IMR-90 (cell line): ENCODE data around the gene AMZ1. TPM values are rescaled to one million over a fixed set of nuclear protein-coding genes. Genes with fewer than 3 reads are reported as not detected.

ENCODE experiments used
- ATAC-seq: fragments of 200-7000 bp; cut with Tn5 transposase; 2 replicates; pipeline ENCODE4 v1.9.1; 2020; ENCODE audit warnings: low read depth, mild to moderate bottlenecking, moderate library complexity
- BruUV-seq: library from RNA; stranded (reverse); fragments of 400-500 nt; replicated peaks from 2 replicates; lab custom pipeline; 2021; lab: Mats Ljungman, UMichigan
- CTCF ChIA-PET: fragments of 300-600 bp; formaldehyde crosslinking; extraction: SDS; loops from one replicate; lab custom pipeline; 2021; ENCODE audit warnings: antibody characterized with exemption; lab: Yijun Ruan, JAX
- POLR2A ChIA-PET: fragments of 300-600 bp; sonication (Branson Sonifier 250); formaldehyde crosslinking; loops from one replicate; lab custom pipeline; 2022; ENCODE audit warnings: antibody characterized with exemption; ENCODE audit not compliant: unreplicated experiment; lab: Charles Lee
- DNase-seq: peaks from one replicate; pipeline ENCODE4 v3.0.0; 2013
- H2AFZ ChIP-seq: replicated peaks from 2 replicates; pipeline ENCODE3; 2013; ENCODE audit warnings: low read length, mild to moderate bottlenecking; ENCODE audit not compliant: poor library complexity
- H2AK5ac ChIP-seq: 2 replicates; pipeline ENCODE4 v1.6.1; 2013; ENCODE audit warnings: low read depth, low read length, inconsistent platforms
- H2AK9ac ChIP-seq: replicated peaks from 2 replicates; pipeline ENCODE3; 2013; ENCODE audit warnings: mild to moderate bottlenecking, low read depth, low read length, moderate library complexity; ENCODE audit not compliant: poor library complexity
- H2BK120ac ChIP-seq: 2 replicates; pipeline ENCODE4 v1.6.1; 2013; ENCODE audit warnings: low read depth, low read length, inconsistent platforms
- H2BK15ac ChIP-seq: 3 replicates; pipeline ENCODE4 v1.6.1; 2013; ENCODE audit warnings: low read depth, low read length, inconsistent platforms
- H2BK20ac ChIP-seq: 2 replicates; pipeline ENCODE4 v1.6.1; 2013; ENCODE audit warnings: low read depth, mild to moderate bottlenecking, inconsistent platforms, low read length, moderate library complexity
- H2BK5ac ChIP-seq: 2 replicates; pipeline ENCODE4 v1.6.1; 2013; ENCODE audit warnings: mild to moderate bottlenecking, low read depth, low read length, inconsistent platforms; ENCODE audit not compliant: poor library complexity, severe bottlenecking
- H3K14ac ChIP-seq: replicated peaks from 2 replicates; pipeline ENCODE4 v1.6.1; 2013; ENCODE audit warnings: low read depth, low read length, inconsistent platforms
- H3K18ac ChIP-seq: 2 replicates; pipeline ENCODE4 v1.6.1; 2013; ENCODE audit warnings: low read depth, low read length, control low read depth
- H3K23ac ChIP-seq: 2 replicates; pipeline ENCODE4 v1.6.1; 2013; ENCODE audit warnings: low read depth, low read length, inconsistent platforms
- H3K27ac ChIP-seq: 2 replicates; pipeline ENCODE4 v1.5.1; 2013; ENCODE audit warnings: mild to moderate bottlenecking, control low read depth, low read length; ENCODE audit not compliant: insufficient read depth
- H3K27me3 ChIP-seq: 2 replicates; pipeline ENCODE4 v1.6.1; 2013; ENCODE audit warnings: low read length; ENCODE audit not compliant: control insufficient read depth, insufficient read depth
- H3K36me3 ChIP-seq: 2 replicates; pipeline ENCODE4 v1.6.1; 2013; ENCODE audit warnings: low read length, mixed read lengths; ENCODE audit not compliant: control insufficient read depth, insufficient read depth
- H3K4ac ChIP-seq: 2 replicates; pipeline ENCODE4 v1.6.1; 2013; ENCODE audit warnings: low read depth, low read length, inconsistent platforms
- H3K4me1 ChIP-seq: 2 replicates; pipeline ENCODE4 v1.6.1; 2013; ENCODE audit warnings: low read length, mixed read lengths; ENCODE audit not compliant: control insufficient read depth, insufficient read depth
- H3K4me2 ChIP-seq: 2 replicates; pipeline ENCODE4 v1.6.1; 2013; ENCODE audit warnings: low read depth, mild to moderate bottlenecking, control low read depth, low read length, moderate library complexity
- H3K4me3 ChIP-seq: 2 replicates; pipeline ENCODE4 v1.5.1; 2013; ENCODE audit warnings: low read depth, mild to moderate bottlenecking, control low read depth, low read length, moderate library complexity; ENCODE audit not compliant: insufficient read depth
- H3K56ac ChIP-seq: 2 replicates; pipeline ENCODE4 v1.6.1; 2013; ENCODE audit warnings: low read length, inconsistent platforms; ENCODE audit not compliant: insufficient read depth; ENCODE audit errors: extremely low read depth
- H3K79me1 ChIP-seq, 2 experiments: 2 replicates each; pipeline ENCODE4 v1.6.1; 2013; ENCODE audit warnings: low read length in 2 of 2, inconsistent platforms in 1 of 2, low read depth in 1 of 2
- H3K9ac ChIP-seq: 2 replicates; pipeline ENCODE4 v1.6.1; 2013; ENCODE audit warnings: low read depth, low read length, control low read depth
- H3K9me1 ChIP-seq: 2 replicates; pipeline ENCODE4 v1.6.1; 2013; ENCODE audit warnings: low read length, inconsistent platforms; ENCODE audit not compliant: insufficient read depth
- H3K9me3 ChIP-seq: 2 replicates; pipeline ENCODE4 v1.6.1; 2013; ENCODE audit warnings: low read length; ENCODE audit not compliant: control insufficient read depth, insufficient read depth
- H4K20me1 ChIP-seq: 2 replicates; pipeline ENCODE4 v1.6.1; 2013; ENCODE audit warnings: low read length, inconsistent platforms; ENCODE audit not compliant: insufficient read depth
- H4K5ac ChIP-seq: 2 replicates; pipeline ENCODE4 v1.6.1; 2013; ENCODE audit warnings: mild to moderate bottlenecking, low read depth, low read length, control low read depth
- H4K8ac ChIP-seq, 2 experiments: 2 replicates each; pipeline ENCODE4 v1.6.1; 2013; ENCODE audit warnings: low read depth in 2 of 2, low read length in 2 of 2, control low read depth in 1 of 2, inconsistent platforms in 1 of 2
- H4K91ac ChIP-seq: 2 replicates; pipeline ENCODE4 v1.6.1; 2013; ENCODE audit warnings: low read depth, low read length, inconsistent platforms; ENCODE audit not compliant: insufficient read depth
- MAFK ChIP-seq: IDR thresholded peaks from 2 replicates; pipeline ENCODE4 v1.6.1; 2012; ENCODE audit warnings: low read depth, low read length, improper control_type of control experiment
- MAZ ChIP-seq: IDR thresholded peaks from 2 replicates; pipeline ENCODE4 v1.6.1; 2012; ENCODE audit warnings: low read depth, mild to moderate bottlenecking, low read length, improper control_type of control experiment, moderate library complexity, borderline replicate concordance
- MXI1 ChIP-seq: IDR thresholded peaks from 2 replicates; pipeline ENCODE4 v1.6.1; 2012; ENCODE audit warnings: low read depth, mild to moderate bottlenecking, low read length, moderate library complexity, borderline replicate concordance
- POLR2A ChIP-seq: IDR thresholded peaks from 2 replicates; pipeline ENCODE4 v1.6.1; 2012; ENCODE audit warnings: mild to moderate bottlenecking, low read depth, low read length
- RAD21 ChIP-seq: IDR thresholded peaks from 2 replicates; pipeline ENCODE4 v1.6.1; 2012; ENCODE audit warnings: low read length, improper control_type of control experiment
- RCOR1 ChIP-seq: IDR thresholded peaks from 2 replicates; pipeline ENCODE4 v1.6.1; 2012; ENCODE audit warnings: mild to moderate bottlenecking, low read length, improper control_type of control experiment; ENCODE audit not compliant: insufficient replicate concordance
- SMC3 ChIP-seq: fragments of 150-350 bp; IDR thresholded peaks from 2 replicates; pipeline ENCODE4 v1.6.1; 2016; ENCODE audit warnings: low read depth, mild to moderate bottlenecking, antibody characterized with exemption, low read length, moderate library complexity
- whole genome bisulfite sequencing, 2 experiments: methylation state at CpG; one replicate each; pipeline versions ENCODE4 v1.1.5 to v1.1.7; 2013; ENCODE audit warnings: missing lambda C conversion rate in 2 of 2; ENCODE audit not compliant: insufficient read length in 1 of 2; ENCODE audit errors: extremely low coverage in 2 of 2; 5-methylcytosine and 5-hydroxymethylcytosine counted together
- dilution Hi-C: fragments of 300-500 bp; cut with HindIII; formaldehyde crosslinking; loops from one replicate; pipeline ENCODE4 v1.14.3; 2018; ENCODE audit warnings: low sequenced_read_pairs; ENCODE audit not compliant: unreplicated experiment
- in situ Hi-C: fragments of 300-500 bp; cut with MboI; formaldehyde crosslinking; loops from 3 replicates; pipeline ENCODE4 v1.14.3; 2019; ENCODE audit warnings: low sequenced_read_pairs, inconsistent platforms, mixed read lengths
- intact Hi-C: fragments of 100-400 bp; cut with micrococcal nuclease; formaldehyde crosslinking; loops from 2 replicates; pipeline ENCODE4 v1.10.0; 2022
- polyA plus RNA-seq, 3 experiments: library from polyadenylated mRNA; depleted of rRNA; stranded (reverse); fragments of >200 nt; gene quantifications; 2 replicates each; pipeline ENCODE4 v1.2.3, GENCODE V29; 2012; ENCODE audit warnings: low replicate concordance in 1 of 3
- total RNA-seq: library from RNA; depleted of rRNA; stranded (reverse); fragments of >200 nt; gene quantifications from 2 replicates; pipeline ENCODE4 v1.2.3, GENCODE V29; 2012

The AMZ1 gene
- total and polyA plus RNA-seq, 2 of the 4 experiments (the other 2 are of a cell fraction) = 0.54 to 1.6 TPM

DNA sequence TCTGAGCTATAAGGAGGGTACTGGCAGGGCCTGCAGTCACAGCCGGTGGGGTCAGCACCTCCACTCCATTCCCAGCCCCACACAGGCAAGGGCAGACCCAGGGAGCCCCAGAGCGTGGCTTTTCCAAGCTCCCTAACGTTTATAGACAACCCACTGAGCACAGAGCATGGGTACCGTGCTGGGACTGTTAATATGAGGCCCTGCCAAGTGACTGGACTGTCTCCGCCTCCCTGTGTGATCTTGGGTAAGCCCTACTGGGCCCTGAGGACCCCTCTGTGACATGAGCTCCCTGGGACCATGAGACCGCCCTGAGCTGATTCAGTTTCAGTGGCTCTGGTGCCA lies 43.8 kb upstream of the AMZ1 start:
- H3K27ac ChIP-seq = no peak overlapping the region; the same call in 1 of the 2 replicates
- no peak overlapping the region for H3K18ac ChIP-seq
- no peak overlapping the region for H2BK5ac ChIP-seq
- no peak overlapping the region for H3K9ac ChIP-seq
- H3K79me1 ChIP-seq = peaks cover 13 to 86% of the 10 kb centered on the region in 2 experiments; a peak in 3 of 4 replicates
- no peak for TF ChIP-seq MAZ
- no peak for TF ChIP-seq RAD21
- TF ChIP-seq RCOR1 = no peak
- TF ChIP-seq POLR2A = no peak
- no peak for TF ChIP-seq MAFK
- TF ChIP-seq MXI1 = no peak
- TF ChIP-seq SMC3 = no peak
- dilution Hi-C loops (no loop called here), intact Hi-C loops (loop anchor here (10.0 kb wide), 1 partner anchor 169 kb away; the partner anchor contains the start of gene GRIFIN), in situ Hi-C loops (no loop called here)
- H3K14ac ChIP-seq = no peak overlapping the region
- H2BK15ac ChIP-seq = no peak overlapping the region
- H4K91ac ChIP-seq = no peak overlapping the region
- no peak overlapping the region for H3K23ac ChIP-seq
- H3K9me1 ChIP-seq = peaks cover 23% of the 10 kb centered on the region; the same call in 1 of the 2 replicates
- H2AFZ ChIP-seq = no peak overlapping the region
- H3K4ac ChIP-seq = no peak overlapping the region
- ChIA-PET CTCF (no interaction called here), POLR2A (no interaction called here)
- H4K5ac ChIP-seq = no peak overlapping the region
- H3K9me3 ChIP-seq = no peaks in the 10 kb centered on the region
- no peak overlapping the region for H3K56ac ChIP-seq
- H3K36me3 ChIP-seq = peaks cover 22% of the 10 kb centered on the region
- H2AK5ac ChIP-seq = no peak overlapping the region
- WGBS, 2 experiments = 100% methylated on average over 1 of the region's 6 CpGs; no CpG with 5 or more reads in 1 of the 2 experiments
- no peak overlapping the region for H2BK20ac ChIP-seq
- H3K4me2 ChIP-seq = no peak overlapping the region
- no peak for ATAC-seq
- H3K4me1 ChIP-seq = peaks cover 39% of the 10 kb centered on the region
- no peak for DNase-seq
- no peak overlapping the region for H4K8ac ChIP-seq
- H2AK9ac ChIP-seq = peak overlapping the region; percentile 4
- BruUV-seq = no TSS peak
- no peaks in the 10 kb centered on the region for H3K27me3 ChIP-seq
- no peak overlapping the region for H2BK120ac ChIP-seq
- no peak overlapping the region for H3K4me3 ChIP-seq
- H4K20me1 ChIP-seq = peaks cover 75% of the 10 kb centered on the region
